CD4-positive, alpha-beta T cell treated with Interferon gamma for 1 hour (primary cell): ENCODE measurements around the gene TRMT1.
A peak's percentile ranks its signal among the peaks of the same experiment; 100 is the strongest.

Experiments
- DNase-seq: peaks from one replicate; pipeline ENCODE4 v3.0.0-alpha.2; 2020

TRMT1 gene

GRCh38 chr19:13069415-13070359, 46.9 kb downstream of the TRMT1 start:
- DNase-seq, result no peak

- no peak for DNase-seq
These were observed 48.3 kb downstream of the TRMT1 start for GRCh38 chr19:13068085-13068846.

- DNase-seq, result no peak
These were observed 49.4 kb downstream of the TRMT1 start for GRCh38 chr19:13066933-13067807.

GRCh38 chr19:13066226-13066625, 50.3 kb downstream of the TRMT1 start:
- no peak for DNase-seq

- DNase-seq, result no peak
These were observed 52.4 kb downstream of the TRMT1 start for GRCh38 chr19:13064092-13064489.

GRCh38 chr19:13063461-13064091, 53.0 kb downstream of the TRMT1 start:
- DNase-seq, result no peak

- DNase-seq, result no peak
These were observed 54.2 kb downstream of the TRMT1 start for GRCh38 chr19:13062317-13062716.

- peak; percentile 66 for DNase-seq
These were observed 55.3 kb downstream of the TRMT1 start for GRCh38 chr19:13060964-13061927.

GRCh38 chr19:13060233-13060963, 56.1 kb downstream of the TRMT1 start:
- DNase-seq, result no peak

- no peak for DNase-seq
These were observed 57.4 kb downstream of the TRMT1 start for GRCh38 chr19:13058951-13059660.

- no peak for DNase-seq
These were observed 58.8 kb downstream of the TRMT1 start for GRCh38 chr19:13057744-13058143.

- DNase-seq, result no peak
These were observed 59.4 kb downstream of the TRMT1 start for GRCh38 chr19:13057147-13057572.

GRCh38 chr19:13056052-13056660, 60.4 kb downstream of the TRMT1 start:
- no peak for DNase-seq

GRCh38 chr19:13055213-13056051, 61.1 kb downstream of the TRMT1 start:
- no peak for DNase-seq
